ENCODE data around the gene HOXC5.

HOXC5 gene

GRCh38 chr12:53996240-53997203, 36.3 kb upstream of the HOXC5 start:
- DNase-seq, result no peak

- no peak for DNase-seq
Measured at GRCh38 chr12:53997204-53998109, 35.4 kb upstream of the HOXC5 start.

- DNase-seq, result no peak
Measured at GRCh38 chr12:53998110-53998899, 34.5 kb upstream of the HOXC5 start.

GRCh38 chr12:53998900-53999236, 34.0 kb upstream of the HOXC5 start:
- DNase-seq, result no peak

GRCh38 chr12:53999559-54000115, 33.2 kb upstream of the HOXC5 start:
- DNase-seq, result no peak

GRCh38 chr12:54000116-54001114, 32.4 kb upstream of the HOXC5 start, which contains the start of gene HOXC9:
Gene HOXC9 (plus strand): TSS chr12:54000161. CDS start chr12:54000189, 28 bp downstream.
- no peak for DNase-seq

GRCh38 chr12:54001283-54002187, 31.3 kb upstream of the HOXC5 start:
- DNase-seq, result no peak

- no peak for DNase-seq
Measured at GRCh38 chr12:54002278-54002914, 30.5 kb upstream of the HOXC5 start.

- no peak for DNase-seq
Measured at GRCh38 chr12:54002915-54003389, 29.9 kb upstream of the HOXC5 start.

- no peak for DNase-seq
Measured at GRCh38 chr12:54003625-54004024, 29.2 kb upstream of the HOXC5 start.

- DNase-seq, result no peak
Measured at GRCh38 chr12:54004063-54004840, 28.6 kb upstream of the HOXC5 start.

GRCh38 chr12:54004841-54005530, 27.9 kb upstream of the HOXC5 start:
- DNase-seq, result no peak

- DNase-seq, result no peak
Measured at GRCh38 chr12:54005531-54005852, 27.4 kb upstream of the HOXC5 start.

GRCh38 chr12:54005853-54006558, 26.8 kb upstream of the HOXC5 start:
- DNase-seq, result peak; percentile 42

GRCh38 chr12:54006559-54007220, 26.2 kb upstream of the HOXC5 start:
- no peak for DNase-seq

GRCh38 chr12:54007538-54008259, 25.2 kb upstream of the HOXC5 start:
- no peak for DNase-seq

All from KG1 (cell line).